NK-92 (cell line): ENCODE results near the gene DDX10.

Experiments used
- DNase-seq: peaks from one replicate; lab custom pipeline; 2025; ENCODE audit not compliant: unreplicated experiment; lab: John Stamatoyannopoulos, UW

The DDX10 gene

DNA sequence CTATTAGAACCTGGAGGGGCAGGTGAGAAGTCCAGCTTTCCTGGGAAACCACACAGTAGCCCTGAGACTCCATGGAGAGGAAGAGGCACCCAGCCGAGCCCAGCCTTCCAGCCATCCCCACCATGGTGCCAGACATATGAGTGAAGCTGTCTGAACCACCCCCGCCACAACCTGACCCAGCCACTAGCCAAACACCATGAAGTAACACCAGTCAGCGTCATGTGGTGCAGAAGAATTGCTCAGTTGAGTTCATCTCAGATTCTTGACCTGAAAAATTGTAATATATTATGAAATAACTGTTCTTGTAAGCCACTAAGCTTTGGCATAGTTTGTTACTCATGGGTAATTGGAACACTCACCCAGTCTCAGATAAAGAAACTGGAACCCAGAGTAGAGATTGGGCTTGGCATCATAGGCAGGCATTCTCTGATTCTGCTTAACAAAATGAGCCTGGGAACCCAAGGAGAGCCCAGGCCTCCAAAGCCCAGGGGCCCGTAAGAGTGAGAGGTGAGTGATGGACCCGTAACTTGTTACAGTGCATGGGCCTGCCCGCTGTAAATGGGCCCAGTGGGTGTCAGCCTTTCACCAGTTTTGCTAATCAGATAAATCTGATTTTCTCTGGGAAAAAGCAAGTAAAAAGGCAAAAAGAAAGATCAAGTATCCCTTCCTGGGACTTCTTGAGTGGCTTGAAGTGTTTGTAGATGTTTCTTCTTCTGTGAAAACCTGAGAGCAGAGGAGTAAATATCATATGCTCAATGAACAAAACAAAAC, 305.5 kb downstream of the DDX10 start:
- no peak for DNase-seq

- no peak for DNase-seq
Observed at GRCh38 chr11:108973402-108974162, 308.7 kb downstream of the DDX10 start.

- DNase-seq: no peak
Observed at GRCh38 chr11:108975026-108975425, 310.2 kb downstream of the DDX10 start.

- DNase-seq: no peak
Observed at GRCh38 chr11:108975641-108976071, 310.8 kb downstream of the DDX10 start.

GRCh38 chr11:108983636-108984420, 319.0 kb downstream of the DDX10 start:
- no peak for DNase-seq

DNA sequence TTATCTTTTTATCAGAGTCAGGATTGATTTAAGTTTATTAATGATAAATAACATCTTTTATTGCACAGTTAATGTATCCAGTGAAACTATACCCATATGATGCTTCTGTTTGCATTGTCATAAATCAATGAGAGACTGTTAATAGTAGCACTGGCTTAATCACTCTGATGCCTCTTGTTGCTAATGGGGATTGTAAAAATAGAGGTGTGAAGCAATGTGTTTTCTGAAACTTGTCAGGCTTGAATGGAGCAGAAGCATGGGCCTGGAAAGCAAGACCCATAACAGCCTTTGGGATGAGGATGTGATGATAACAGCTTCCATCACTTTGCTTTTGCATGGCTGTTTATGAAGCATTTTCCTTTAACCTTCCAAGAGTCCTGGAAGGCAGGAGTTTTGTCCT, 319.7 kb downstream of the DDX10 start:
- DNase-seq: no peak

- DNase-seq: no peak
Observed at GRCh38 chr11:108985236-108985944, 320.5 kb downstream of the DDX10 start.

GRCh38 chr11:108985945-108986279, 321.0 kb downstream of the DDX10 start:
- no peak for DNase-seq
